HG03280 (cell line): ENCODE data around the gene SH3TC1.

Experiments used
- ATAC-seq: cut with Tn5 transposase; IDR thresholded peaks from one replicate; pipeline ENCODE4 v1.9.1; 2021; ENCODE audit warnings: mild to moderate bottlenecking, moderate library complexity; ENCODE audit not compliant: unreplicated experiment

Gene SH3TC1

GRCh38 chr4:8240211-8241041, 41.3 kb downstream of the SH3TC1 start:
- ATAC-seq, result no peak

DNA sequence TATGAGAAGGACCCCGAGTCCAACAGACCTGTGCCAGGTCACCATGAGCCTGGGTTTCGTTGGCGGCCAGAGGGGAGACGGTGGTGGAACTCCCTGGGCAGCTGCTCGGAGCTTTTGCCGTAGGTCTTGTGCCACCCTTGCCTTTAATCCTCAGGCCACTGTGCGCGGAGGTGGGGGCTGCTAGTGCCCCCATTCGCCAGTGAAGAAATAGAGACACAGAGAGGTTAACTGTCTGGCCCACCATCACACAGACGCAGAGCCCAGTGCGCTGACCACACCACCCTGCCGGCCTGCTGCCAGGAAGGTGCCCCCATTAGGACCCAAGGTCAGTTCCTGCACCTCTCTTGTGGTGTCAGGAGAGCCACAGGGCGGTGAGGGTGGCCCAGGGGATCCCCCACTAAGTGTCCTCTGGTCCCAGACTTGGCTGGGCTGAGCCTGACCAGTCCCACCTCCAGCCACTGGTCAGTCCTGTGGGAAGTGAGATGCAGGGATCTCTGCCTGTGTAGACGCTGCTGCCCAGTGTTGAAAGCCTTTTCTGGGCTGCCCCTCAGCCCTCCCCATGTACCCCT, 42.2 kb downstream of the SH3TC1 start:
- no peak for ATAC-seq

- ATAC-seq, result peak; percentile 73
Observed at GRCh38 chr4:8241895-8242696, 43.0 kb downstream of the SH3TC1 start.

GRCh38 chr4:8242782-8243560, 43.9 kb downstream of the SH3TC1 start:
- ATAC-seq, result no peak

DNA sequence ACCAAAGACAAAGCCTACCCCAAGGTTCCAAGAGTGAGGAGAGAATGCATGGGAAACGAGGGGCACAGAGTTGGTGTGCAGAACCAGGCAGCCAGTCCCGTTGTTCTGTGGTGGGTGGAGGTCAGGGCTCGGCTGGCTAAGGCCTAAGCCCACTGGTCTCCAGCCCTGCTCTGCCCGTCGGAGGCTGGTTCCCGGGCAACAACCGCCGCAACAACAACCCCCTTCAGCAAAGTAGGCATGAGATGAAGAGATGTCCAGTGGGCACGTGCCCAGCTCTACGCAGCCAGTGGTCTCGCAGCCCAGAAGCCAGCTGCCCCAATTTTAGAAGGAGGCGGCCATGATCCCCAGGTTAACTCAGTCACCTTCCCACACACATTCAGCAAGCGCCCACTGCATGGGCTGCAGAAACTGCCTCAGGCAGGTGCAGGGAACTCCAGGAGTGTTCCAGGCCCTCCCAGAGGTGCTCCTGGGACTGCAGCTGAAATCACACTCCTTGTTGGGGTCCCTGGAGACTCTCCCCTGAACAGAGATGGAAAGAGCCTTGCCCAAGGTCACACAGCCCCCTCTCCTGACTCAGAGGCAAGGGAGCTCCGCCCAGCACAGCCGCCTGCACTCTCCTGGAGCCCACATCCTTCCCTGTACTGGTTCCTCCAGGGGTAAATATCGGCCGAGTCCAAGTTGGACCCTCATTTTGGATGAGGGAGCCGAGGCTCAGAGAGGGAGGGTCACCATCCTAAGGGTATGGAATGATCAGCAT, 45.1 kb downstream of the SH3TC1 start:
- ATAC-seq, result no peak

DNA sequence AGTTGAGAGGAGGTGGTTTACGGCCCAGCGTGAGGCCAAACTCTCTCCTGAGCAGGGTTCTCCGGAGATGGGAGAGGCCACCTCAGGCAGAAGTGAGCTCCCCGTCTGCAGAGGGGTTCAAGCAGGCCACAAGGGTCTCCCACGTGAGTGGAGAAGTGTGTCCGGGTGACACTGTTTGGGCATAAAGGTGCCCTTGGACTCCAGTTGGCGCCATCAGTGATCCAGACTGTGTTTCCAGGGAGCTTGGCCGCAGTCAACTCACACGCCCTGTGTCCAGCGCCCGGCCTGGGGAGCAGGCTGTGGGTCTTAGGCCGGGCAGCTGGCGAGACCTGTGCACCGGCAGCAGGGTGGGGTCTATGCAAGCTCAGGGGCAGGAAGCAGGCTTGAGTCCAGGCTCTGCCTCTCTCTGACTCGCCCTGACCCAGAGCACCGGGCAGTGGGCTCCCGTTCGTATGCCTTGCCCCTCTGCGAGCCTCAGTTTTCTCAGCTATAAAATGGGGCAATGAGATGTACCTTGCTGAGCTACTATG, 45.9 kb downstream of the SH3TC1 start:
- no peak for ATAC-seq

DNA sequence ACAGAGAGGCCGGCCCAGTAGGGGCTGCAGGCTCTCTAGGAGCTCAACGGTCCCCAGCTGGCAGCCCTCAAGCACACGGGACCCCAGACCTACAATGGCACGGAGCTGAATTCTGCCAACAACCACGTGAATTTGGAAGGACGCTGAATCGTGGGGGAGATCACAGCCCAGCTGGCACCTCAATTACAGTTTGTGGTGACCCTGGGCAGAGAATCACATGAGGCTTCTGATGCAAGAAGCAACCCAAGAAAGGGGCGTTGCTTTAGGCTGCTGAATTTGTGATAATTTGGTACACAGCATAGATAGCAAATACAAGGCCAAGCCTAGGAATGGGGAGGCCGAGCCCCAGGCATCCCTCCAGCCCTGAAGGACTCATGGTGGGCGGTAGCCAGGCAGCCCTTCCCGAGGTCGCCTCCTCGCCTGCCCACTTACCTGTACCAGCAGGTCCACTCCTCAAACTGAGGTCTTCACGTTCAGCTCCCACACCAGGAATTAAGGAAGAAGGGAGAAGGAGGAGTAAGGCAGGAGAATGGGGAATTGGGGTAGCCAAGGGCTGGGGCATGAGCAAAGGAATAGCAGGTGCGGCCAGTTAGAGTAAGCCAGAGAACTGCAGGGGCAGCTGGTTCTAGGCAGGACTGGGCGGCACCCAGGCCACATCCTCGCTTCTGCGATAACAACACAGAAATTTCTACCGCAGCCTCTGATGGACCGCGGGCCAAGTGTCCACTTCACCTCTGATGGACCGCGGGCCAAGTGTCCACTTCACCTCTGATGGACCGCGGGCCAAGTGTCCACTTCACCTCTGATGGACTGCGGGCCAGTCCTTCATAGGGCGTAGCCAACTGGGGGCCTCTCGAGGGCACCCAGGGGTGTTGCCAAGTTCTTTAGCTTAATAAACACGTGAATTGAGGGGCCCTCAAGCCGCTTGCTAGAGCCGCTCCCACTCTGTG, 47.1 kb downstream of the SH3TC1 start:
- ATAC-seq, result no peak

DNA sequence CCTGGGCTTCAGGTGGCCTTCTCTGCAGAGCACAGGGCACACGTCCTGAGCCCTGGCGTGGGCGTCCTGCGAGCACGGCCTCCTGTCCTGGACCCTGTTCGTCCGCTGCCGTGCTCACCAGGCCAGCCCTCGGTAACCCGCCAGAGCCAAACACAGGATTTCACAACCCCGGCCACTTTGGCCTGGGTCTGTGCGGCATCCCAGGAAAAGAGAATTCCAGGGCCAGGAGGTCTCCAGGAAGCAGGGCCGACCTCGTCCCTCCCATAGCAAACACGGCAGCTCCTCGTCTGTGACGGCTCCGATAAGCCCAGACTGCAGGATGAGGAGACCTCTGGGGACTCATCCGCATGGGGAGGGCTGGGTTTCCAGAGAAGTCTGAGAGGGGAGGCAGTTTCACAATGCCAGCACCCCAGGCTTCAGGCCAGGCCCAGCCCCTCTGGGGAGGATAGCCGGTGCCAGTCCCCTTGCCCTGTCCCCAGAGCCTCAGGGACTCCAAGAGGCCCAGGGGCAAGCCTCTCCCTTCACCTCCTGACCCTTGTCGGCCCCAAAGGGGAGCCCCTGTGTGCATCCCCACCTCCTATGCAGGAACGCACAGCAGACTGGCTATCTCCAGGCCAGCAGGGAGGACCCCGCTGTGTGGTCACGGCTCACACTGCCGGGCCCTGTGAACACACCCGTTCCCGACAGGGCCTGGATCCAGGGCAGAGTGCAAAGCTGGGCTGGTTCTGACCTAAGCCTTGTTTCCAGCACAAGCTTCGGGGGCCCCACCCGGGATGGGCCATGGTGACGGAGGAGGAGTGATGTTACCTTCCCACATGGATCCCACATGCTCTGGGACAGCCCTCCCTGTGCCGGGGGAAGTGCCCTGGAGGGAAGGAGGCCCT, 48.2 kb downstream of the SH3TC1 start:
- ATAC-seq, result no peak

DNA sequence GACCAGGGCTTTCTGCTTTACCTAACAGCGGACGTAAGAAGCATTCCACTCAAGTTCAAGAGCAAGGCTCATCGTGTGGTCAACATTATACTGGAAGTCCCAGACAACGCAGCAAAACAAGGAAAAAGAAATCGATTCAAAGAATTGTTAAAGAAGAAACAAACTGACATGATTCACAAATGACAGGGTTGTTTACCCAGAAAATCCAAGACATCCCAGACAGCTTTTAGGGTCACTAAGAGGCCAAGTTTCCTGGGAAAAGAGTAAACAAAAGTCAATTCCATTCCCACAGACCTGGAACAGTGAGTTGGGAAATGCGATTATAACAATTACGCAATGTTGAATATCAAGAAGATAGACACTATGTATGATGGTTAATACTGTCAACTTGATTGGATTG, 49.0 kb downstream of the SH3TC1 start:
- no peak for ATAC-seq

DNA sequence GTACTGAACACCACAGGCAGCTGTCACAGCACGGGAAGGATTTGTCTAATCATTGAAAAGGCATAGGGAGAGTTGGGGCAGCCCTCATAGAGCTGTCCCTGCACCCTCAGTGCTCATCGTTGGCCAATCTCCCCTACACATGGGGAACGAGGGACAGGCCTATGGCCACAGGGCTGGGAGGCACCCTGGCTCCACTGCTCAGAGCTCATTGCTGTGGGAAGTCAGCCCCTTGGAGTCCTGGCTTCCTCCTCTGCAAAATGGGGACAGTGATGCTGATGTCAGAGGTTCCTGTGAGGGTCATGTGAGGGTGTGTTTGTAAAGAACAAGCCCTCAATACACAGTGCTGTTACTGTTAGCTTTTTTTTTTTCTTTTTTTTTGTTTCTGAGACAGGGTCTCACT, 51.1 kb downstream of the SH3TC1 start:
- ATAC-seq, result no peak

DNA sequence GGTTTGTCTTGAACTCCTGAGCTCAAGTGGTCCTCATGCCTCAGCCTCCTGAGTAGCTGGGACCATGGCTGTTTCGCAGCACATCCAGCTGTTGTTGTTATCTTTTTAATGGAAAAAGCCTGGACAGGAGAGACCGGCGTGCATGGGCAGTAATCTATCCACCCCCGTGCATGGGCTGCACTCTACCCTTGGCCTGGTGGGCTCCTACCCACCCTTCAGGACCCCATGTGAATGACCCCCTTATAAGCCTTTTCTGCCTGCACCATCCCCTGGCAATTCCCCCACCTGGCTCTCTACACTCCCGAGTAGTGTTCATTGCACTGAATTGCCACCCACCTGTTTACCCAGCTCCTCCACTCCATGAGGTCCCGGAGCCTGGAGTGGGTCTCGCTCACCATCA, 51.5 kb downstream of the SH3TC1 start:
- no peak for ATAC-seq

DNA sequence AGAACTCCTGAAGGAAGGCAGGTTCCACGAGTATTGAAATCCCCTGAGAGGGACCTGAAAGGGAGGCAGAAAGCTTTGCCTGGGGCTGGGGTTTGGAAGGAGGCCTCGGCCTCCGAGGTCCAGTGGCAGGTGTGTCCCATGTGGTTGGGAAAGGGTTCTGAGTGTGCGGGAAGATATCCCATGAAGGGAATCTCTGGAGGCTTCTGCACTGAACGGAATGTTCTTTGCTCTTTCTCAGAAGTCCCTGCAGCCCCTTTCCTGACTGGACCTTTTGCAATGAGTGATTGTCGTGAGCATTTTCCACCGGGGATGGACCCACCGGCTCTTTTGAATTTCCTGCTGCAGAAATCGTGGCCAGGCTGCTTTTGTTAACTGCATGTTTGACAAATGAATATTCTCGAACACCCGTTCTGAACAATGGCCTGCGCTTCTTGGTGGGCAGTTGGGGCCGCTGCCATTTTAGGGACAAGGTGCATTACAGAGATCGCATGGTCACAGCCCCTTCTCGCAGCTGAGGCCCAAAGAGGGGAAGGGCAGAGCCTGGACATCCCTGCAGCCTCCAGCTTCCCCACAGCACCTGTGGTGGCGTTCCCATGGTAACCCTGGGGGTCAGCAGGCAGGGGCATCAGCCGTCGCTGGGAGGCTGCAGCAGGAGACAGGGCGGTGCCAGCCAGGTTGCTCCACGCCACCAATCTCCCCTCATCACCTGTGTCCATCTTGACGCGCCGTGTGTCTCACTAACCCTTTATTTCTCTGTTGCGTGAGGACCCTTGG, 52.2 kb downstream of the SH3TC1 start:
- ATAC-seq, result no peak

- ATAC-seq, result no peak
Observed at GRCh38 chr4:8252301-8253173, 53.4 kb downstream of the SH3TC1 start.

- ATAC-seq, result no peak
Observed at GRCh38 chr4:8254076-8254475, 55.0 kb downstream of the SH3TC1 start.

DNA sequence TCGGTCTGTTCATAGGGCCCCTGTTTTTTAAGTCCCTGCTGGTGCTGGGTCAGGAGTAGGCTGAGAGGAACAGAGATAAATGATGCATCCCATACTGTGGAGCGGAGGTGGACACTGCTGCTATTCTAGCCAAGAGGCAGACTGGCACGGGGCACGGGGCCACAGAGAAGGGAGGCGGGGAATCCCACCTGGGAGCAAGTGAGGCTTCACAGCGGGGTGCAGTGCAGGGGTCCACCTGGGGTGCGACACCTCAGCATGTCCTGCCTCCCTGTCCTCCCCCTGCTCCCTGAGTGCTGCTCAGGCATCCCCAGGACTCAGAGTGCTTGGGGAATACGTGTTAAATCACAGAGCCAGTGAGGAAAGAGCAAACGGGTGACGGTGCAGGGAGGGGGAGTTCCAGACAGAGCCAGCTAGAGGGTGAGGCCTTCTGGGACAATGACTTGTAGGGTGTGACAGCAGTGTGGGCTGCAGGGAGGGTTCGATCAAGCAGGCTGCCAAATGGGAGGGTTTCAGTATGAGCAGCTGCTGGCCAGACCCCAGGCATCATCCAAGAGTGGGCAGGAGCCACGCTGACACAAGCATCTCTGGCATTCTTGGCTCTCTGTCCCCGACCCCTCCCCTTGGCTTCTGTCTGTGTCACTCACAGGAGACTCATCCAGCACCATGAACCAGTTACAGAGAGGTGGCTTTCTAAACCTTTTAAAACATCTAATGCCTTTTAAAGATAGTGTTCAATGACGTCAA, 56.8 kb downstream of the SH3TC1 start:
- no peak for ATAC-seq

DNA sequence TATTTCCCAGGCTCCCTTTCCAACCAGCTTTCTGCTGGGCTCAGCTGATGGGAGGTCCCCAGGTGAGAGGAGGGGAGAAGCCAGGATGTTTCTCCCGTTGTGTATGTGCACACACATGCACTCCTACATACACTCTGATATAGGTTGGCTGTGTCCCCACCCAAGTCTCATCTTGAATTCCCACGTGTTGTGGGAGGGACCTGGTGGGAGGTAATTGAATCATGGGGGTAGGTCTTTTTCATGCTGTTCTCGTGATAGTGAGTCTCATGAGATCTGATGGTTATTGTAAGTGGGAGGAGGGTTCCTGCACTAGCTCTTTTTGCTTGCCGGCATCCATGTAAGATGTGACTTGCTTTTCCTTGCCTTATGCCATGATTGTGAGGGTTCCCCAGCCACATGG, 58.8 kb downstream of the SH3TC1 start:
- ATAC-seq, result no peak
